VCaP (cell line): Measurements from ENCODE around the gene PTGIS.

Experiments used
- H3K27ac ChIP-seq: fragments of 450-650 bp; 2 replicates; pipeline ENCODE4 v1.5.1; 2017
- TF ChIP-seq, protein P1 (sequence below): fragments of 450-650 bp; conservative IDR thresholded peaks from 2 replicates; pipeline ENCODE4 v1.5.1; 2017; ENCODE audit warnings: mild to moderate bottlenecking, moderate library complexity

PTGIS gene

DNA sequence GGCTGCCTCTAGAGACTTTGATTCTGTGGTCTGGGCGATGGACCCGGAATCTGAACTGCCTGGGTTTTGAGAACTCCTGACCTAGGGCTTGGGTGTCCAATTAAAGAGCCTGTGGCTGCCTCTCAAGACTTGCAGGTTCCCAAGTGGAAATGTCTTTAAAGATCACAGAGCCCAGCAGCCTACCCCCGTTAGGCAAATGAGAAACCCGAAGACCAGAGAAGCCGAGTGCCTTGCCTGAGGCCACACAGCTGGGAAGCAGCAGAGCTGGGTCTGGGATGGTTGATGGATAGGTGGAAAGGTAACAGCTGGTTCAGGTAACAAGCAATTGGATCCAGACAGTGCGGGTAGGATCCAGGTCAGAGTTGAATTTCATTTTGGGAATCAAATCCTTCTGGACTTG lies 111.3 kb downstream of the PTGIS start:
- no peak overlapping the region for H3K27ac ChIP-seq
- TF ChIP-seq, protein P1, sequence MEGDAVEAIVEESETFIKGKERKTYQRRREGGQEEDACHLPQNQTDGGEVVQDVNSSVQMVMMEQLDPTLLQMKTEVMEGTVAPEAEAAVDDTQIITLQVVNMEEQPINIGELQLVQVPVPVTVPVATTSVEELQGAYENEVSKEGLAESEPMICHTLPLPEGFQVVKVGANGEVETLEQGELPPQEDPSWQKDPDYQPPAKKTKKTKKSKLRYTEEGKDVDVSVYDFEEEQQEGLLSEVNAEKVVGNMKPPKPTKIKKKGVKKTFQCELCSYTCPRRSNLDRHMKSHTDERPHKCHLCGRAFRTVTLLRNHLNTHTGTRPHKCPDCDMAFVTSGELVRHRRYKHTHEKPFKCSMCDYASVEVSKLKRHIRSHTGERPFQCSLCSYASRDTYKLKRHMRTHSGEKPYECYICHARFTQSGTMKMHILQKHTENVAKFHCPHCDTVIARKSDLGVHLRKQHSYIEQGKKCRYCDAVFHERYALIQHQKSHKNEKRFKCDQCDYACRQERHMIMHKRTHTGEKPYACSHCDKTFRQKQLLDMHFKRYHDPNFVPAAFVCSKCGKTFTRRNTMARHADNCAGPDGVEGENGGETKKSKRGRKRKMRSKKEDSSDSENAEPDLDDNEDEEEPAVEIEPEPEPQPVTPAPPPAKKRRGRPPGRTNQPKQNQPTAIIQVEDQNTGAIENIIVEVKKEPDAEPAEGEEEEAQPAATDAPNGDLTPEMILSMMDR: no peak

DNA sequence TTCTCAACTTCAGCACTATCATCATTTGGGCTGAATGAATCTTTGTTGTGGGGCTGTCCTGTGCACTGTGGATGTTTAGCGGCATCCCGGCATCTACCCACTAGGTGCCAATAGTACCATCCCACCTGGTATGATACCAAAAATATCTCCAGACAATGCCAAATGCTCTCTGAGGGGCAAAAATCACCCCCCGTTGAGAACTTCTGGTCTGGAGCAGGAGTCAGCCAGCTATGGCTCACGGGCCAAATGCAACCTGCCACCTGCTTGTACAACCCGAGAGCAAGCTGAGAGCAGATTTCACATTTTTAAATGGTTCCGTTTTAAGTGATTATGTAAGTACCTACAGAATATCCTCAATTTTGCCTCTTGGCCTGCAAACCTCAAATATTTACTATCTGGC lies 112.2 kb downstream of the PTGIS start:
- TF ChIP-seq, protein P1: no peak
- no peak overlapping the region for H3K27ac ChIP-seq
